ENCODE results near the gene NCOR2. TPM values are rescaled to one million over a fixed set of nuclear protein-coding genes. Genes with fewer than 3 reads are reported as not detected.

Gene NCOR2
- polyA plus RNA-seq, 2 donors = 22.9 to 48.1 TPM

- Histone ChIP-seq H3K4me1 (ENCODE audit: control insufficient read depth in 2 of 2, insufficient read depth in 2 of 2, low read length in 1 of 2) (peaks cover 13 to 31% of the 10 kb centered on the region in 2 donors), H3K27ac (ENCODE audit: low read depth in 2 of 2, low read length in 1 of 2) (peak overlapping the region in 1 of 2 donors; percentile 37), H3K9me3 (ENCODE audit: control insufficient read depth in 2 of 2, insufficient read depth in 1 of 2, low read depth in 1 of 2, low read length in 1 of 2) (no peaks in the 10 kb centered on the region), H3K27me3 (ENCODE audit: control insufficient read depth in 1 of 2, insufficient read depth in 2 of 2, low read length in 2 of 2) (no peaks in the 10 kb centered on the region), H3K36me3 (ENCODE audit: control insufficient read depth in 2 of 2, insufficient read depth in 2 of 2, low read length in 1 of 2) (peaks cover 0 to 2% of the 10 kb centered on the region in 2 donors), H3K4me3 (ENCODE audit: low read depth in 1 of 2, low read length in 2 of 2) (no peak overlapping the region)
- 36 to 51% methylated on average over 11 to 12 of the region's 12 CpGs for WGBS, 2 donors
Observed at GRCh38 chr12:124523071-124523470, 44.3 kb downstream of the NCOR2 start.

- Histone ChIP-seq H3K9me3 (ENCODE audit: control insufficient read depth in 2 of 2, insufficient read depth in 1 of 2, low read depth in 1 of 2, low read length in 1 of 2) (no peaks in the 10 kb centered on the region), H3K27me3 (ENCODE audit: control insufficient read depth in 1 of 2, insufficient read depth in 2 of 2, low read length in 2 of 2) (no peaks in the 10 kb centered on the region), H3K4me3 (ENCODE audit: low read depth in 1 of 2, low read length in 2 of 2) (no peak overlapping the region), H3K36me3 (ENCODE audit: control insufficient read depth in 2 of 2, insufficient read depth in 2 of 2, low read length in 1 of 2) (no peaks in the 10 kb centered on the region), H3K27ac (ENCODE audit: low read depth in 2 of 2, low read length in 1 of 2) (peak overlapping the region in 1 of 2 donors; percentile 99), H3K4me1 (ENCODE audit: control insufficient read depth in 2 of 2, insufficient read depth in 2 of 2, low read length in 1 of 2) (peaks cover 19 to 34% of the 10 kb centered on the region in 2 donors)
- 57 to 61% methylated on average over 10 of the region's 10 CpGs for WGBS, 2 donors
Observed at GRCh38 chr12:124520907-124521306, 46.5 kb downstream of the NCOR2 start.

- H3K36me3 ChIP-seq (ENCODE audit: control insufficient read depth in 2 of 2, insufficient read depth in 2 of 2, low read length in 1 of 2) = peaks cover 0 to 4% of the 10 kb centered on the region in 2 donors
- WGBS, 2 donors = 33 to 40% methylated on average over 14 of the region's 14 CpGs
- H3K4me1 ChIP-seq (ENCODE audit: control insufficient read depth in 2 of 2, insufficient read depth in 2 of 2, low read length in 1 of 2) = peaks cover 20 to 39% of the 10 kb centered on the region in 2 donors
- H3K9me3 ChIP-seq (ENCODE audit: control insufficient read depth in 2 of 2, insufficient read depth in 1 of 2, low read depth in 1 of 2, low read length in 1 of 2) = no peaks in the 10 kb centered on the region
- H3K27ac ChIP-seq (ENCODE audit: low read depth in 2 of 2, low read length in 1 of 2) = peak overlapping the region; percentile 97 to 99
- no peak overlapping the region for H3K4me3 ChIP-seq (ENCODE audit: low read depth in 1 of 2, low read length in 2 of 2)
- H3K27me3 ChIP-seq (ENCODE audit: control insufficient read depth in 1 of 2, insufficient read depth in 2 of 2, low read length in 2 of 2) = no peaks in the 10 kb centered on the region
Observed at GRCh38 chr12:124520265-124520701, 47.1 kb downstream of the NCOR2 start.

GRCh38 chr12:124519746-124520145 lies 47.7 kb downstream of the NCOR2 start:
- Histone ChIP-seq H3K36me3 (ENCODE audit: control insufficient read depth in 2 of 2, insufficient read depth in 2 of 2, low read length in 1 of 2) (peaks cover 0 to 4% of the 10 kb centered on the region in 2 donors), H3K27ac (ENCODE audit: low read depth in 2 of 2, low read length in 1 of 2) (peak overlapping the region; percentile 97 to 99), H3K4me3 (ENCODE audit: low read depth in 1 of 2, low read length in 2 of 2) (no peak overlapping the region), H3K27me3 (ENCODE audit: control insufficient read depth in 1 of 2, insufficient read depth in 2 of 2, low read length in 2 of 2) (no peaks in the 10 kb centered on the region), H3K4me1 (ENCODE audit: control insufficient read depth in 2 of 2, insufficient read depth in 2 of 2, low read length in 1 of 2) (peaks cover 18 to 39% of the 10 kb centered on the region in 2 donors), H3K9me3 (ENCODE audit: control insufficient read depth in 2 of 2, insufficient read depth in 1 of 2, low read depth in 1 of 2, low read length in 1 of 2) (no peaks in the 10 kb centered on the region)
- 39 to 40% methylated on average over 10 of the region's 10 CpGs for WGBS, 2 donors

- peak overlapping the region; percentile 97 to 99 for H3K27ac ChIP-seq (ENCODE audit: low read depth in 2 of 2, low read length in 1 of 2)
- peaks cover 18 to 36% of the 10 kb centered on the region in 2 donors for H3K4me1 ChIP-seq (ENCODE audit: control insufficient read depth in 2 of 2, insufficient read depth in 2 of 2, low read length in 1 of 2)
- peak overlapping the region; percentile 40 to 45 for H3K4me3 ChIP-seq (ENCODE audit: low read depth in 1 of 2, low read length in 2 of 2)
- no peaks in the 10 kb centered on the region for H3K9me3 ChIP-seq (ENCODE audit: control insufficient read depth in 2 of 2, insufficient read depth in 1 of 2, low read depth in 1 of 2, low read length in 1 of 2)
- no peaks in the 10 kb centered on the region for H3K27me3 ChIP-seq (ENCODE audit: control insufficient read depth in 1 of 2, insufficient read depth in 2 of 2, low read length in 2 of 2)
- WGBS, 2 donors = 14 to 18% methylated on average over 51 of the region's 51 CpGs
- H3K36me3 ChIP-seq (ENCODE audit: control insufficient read depth in 2 of 2, insufficient read depth in 2 of 2, low read length in 1 of 2) = peaks cover 0 to 4% of the 10 kb centered on the region in 2 donors
Observed at GRCh38 chr12:124518051-124518932, 49.1 kb downstream of the NCOR2 start.

Measured in esophagus (tissue), 2 donors.